Upper lobe of left lung (tissue), 6 donors: ENCODE data around the gene DPF1. TPM values are rescaled to one million over a fixed set of nuclear protein-coding genes. Genes with fewer than 3 reads are reported as not detected.

Experiments used
- ATAC-seq, 2 donors: fragments of 200-7000 bp; cut with Tn5 transposase; one replicate each; pipeline ENCODE4 v1.9.1; 2022; ENCODE audit warnings: mild to moderate bottlenecking in 2 of 2, moderate library complexity in 2 of 2; ENCODE audit not compliant: low FRiP score in 2 of 2
- DNase-seq, 2 donors: peaks; one replicate each; pipeline ENCODE4 v3.0.0-alpha.2; 2019 to 2020
- H3K27ac ChIP-seq, 4 donors: fragments of 200-600 bp; sonication (generic); one replicate each; pipeline ENCODE4 v1.5.1; 2016 to 2019
- H3K27me3 ChIP-seq, 4 donors: fragments of 200-600 bp; sonication (generic); one replicate each; pipeline ENCODE4 v1.5.1; 2017 to 2019
- H3K36me3 ChIP-seq, 4 donors: fragments of 200-600 bp; sonication (generic); one replicate each; pipeline ENCODE4 v1.5.1; 2016 to 2019
- H3K4me1 ChIP-seq, 4 donors: fragments of 200-600 bp; sonication (generic); one replicate each; pipeline ENCODE4 v1.5.1; 2018 to 2019
- H3K4me3 ChIP-seq, 4 donors: fragments of 200-600 bp; sonication (generic); one replicate each; pipeline ENCODE4 v1.5.1; 2017 to 2019; ENCODE audit warnings: mild to moderate bottlenecking in 2 of 4, moderate library complexity in 1 of 4
- H3K9me3 ChIP-seq, 4 donors: fragments of 200-600 bp; sonication (generic); one replicate each; pipeline ENCODE4 v1.5.1; 2018 to 2019
- EP300 ChIP-seq, 4 donors: sonication (generic); formaldehyde crosslinking; IDR thresholded peaks; one replicate each; pipeline ENCODE4 v1.5.1; 2017; ENCODE audit warnings: antibody characterized with exemption in 4 of 4, control low read depth in 2 of 4
- POLR2A ChIP-seq, 4 donors: fragments of 450-650 bp; IDR thresholded peaks; one replicate each; pipeline ENCODE4 v1.5.1; 2016 to 2017; ENCODE audit warnings: antibody characterized with exemption in 4 of 4, mild to moderate bottlenecking in 2 of 4
- POLR2AphosphoS5 ChIP-seq, 2 donors: sonication (generic); formaldehyde crosslinking; IDR thresholded peaks; one replicate each; pipeline ENCODE4 v1.5.1; 2017; ENCODE audit warnings: antibody characterized with exemption in 2 of 2
- WGBS, 2 donors: methylation state at CpG; one replicate each; pipeline ENCODE4 v1.1.5; 2017 to 2018; 5-methylcytosine and 5-hydroxymethylcytosine counted together
- total RNA-seq, 6 donors: library from RNA; depleted of rRNA in 4 of 6; stranded (reverse); fragments of >200 nt in 4 of 6; gene quantifications; one replicate each; pipeline versions ENCODE4 v1.1.0 to v1.2.1, GENCODE V29; 2016 to 2021
- TF ChIP-seq, protein P1 (sequence below), 6 experiments: fragments of 450-650 bp in 4 of 6; fragments of 200-600 bp in 2 of 6; sonication (generic) in 2 of 6; IDR thresholded peaks; one replicate each; pipeline ENCODE4 v1.5.1; 2016 to 2019; ENCODE audit warnings: antibody characterized with exemption in 6 of 6
- donor health status: DM: no; HTN: no; CAD: no; lungs with moderate emphysema.
- donor health status: DM: no; HTN: yes; CAD: no; lungs with severe emphysema.

The DPF1 gene
- total RNA-seq, 6 donors from 2014 or later, result 0.40 to 0.46 TPM; not detected in 4

DNA sequence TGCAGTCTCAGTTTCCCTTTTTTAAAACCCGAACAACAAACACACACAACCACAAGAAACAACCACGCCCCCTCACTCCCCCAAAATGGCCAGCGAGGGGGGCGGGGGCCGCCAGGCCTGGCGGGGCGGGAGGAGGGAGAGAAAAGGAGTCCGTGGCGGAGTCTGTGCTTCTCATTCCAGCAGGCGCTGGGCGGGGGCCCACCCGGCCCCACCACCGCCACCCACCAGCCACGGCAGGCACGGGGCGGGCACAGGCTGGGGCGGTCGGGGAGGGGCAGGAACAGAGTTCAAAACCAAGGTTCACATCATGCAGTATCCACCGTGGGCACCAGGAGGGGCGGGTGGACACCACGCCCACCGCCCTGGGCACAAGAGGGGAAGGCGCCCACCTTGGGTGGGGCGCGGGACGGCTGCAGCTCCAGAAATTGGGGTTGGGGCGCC is 12.9 kb downstream of the DPF1 start:
- no peaks in the 10 kb centered on the region for H3K9me3 ChIP-seq
- H3K27me3 ChIP-seq, result peaks cover 0 to 25% (median 10%) of the 10 kb centered on the region in 4 donors
- peak in 1 of 2 donors; percentile 84 for DNase-seq
- TF ChIP-seq POLR2AphosphoS5 (IDR thresholded peaks at IDR 0.05) (no peak), EP300 (IDR thresholded peaks at IDR 0.05) (no peak), POLR2A (IDR thresholded peaks at IDR 0.05) (no peak)
- TF ChIP-seq, protein P1, sequence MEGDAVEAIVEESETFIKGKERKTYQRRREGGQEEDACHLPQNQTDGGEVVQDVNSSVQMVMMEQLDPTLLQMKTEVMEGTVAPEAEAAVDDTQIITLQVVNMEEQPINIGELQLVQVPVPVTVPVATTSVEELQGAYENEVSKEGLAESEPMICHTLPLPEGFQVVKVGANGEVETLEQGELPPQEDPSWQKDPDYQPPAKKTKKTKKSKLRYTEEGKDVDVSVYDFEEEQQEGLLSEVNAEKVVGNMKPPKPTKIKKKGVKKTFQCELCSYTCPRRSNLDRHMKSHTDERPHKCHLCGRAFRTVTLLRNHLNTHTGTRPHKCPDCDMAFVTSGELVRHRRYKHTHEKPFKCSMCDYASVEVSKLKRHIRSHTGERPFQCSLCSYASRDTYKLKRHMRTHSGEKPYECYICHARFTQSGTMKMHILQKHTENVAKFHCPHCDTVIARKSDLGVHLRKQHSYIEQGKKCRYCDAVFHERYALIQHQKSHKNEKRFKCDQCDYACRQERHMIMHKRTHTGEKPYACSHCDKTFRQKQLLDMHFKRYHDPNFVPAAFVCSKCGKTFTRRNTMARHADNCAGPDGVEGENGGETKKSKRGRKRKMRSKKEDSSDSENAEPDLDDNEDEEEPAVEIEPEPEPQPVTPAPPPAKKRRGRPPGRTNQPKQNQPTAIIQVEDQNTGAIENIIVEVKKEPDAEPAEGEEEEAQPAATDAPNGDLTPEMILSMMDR (IDR thresholded peaks at IDR 0.05), result no peak
- peak in 1 of 2 donors; percentile 3 for ATAC-seq
- peaks cover 4 to 13% (median 8%) of the 10 kb centered on the region in 4 donors for H3K36me3 ChIP-seq
- H3K27ac ChIP-seq, result peak overlapping the region in 1 of 4 donors; percentile 21
- peaks cover 26 to 29% (median 27%) of the 10 kb centered on the region in 4 donors for H3K4me1 ChIP-seq
- WGBS, 2 donors, result 2 to 3% methylated on average over 13 to 22 of the region's 27 CpGs
- H3K4me3 ChIP-seq, result peak overlapping the region in 1 of 4 donors; percentile 27

DNA sequence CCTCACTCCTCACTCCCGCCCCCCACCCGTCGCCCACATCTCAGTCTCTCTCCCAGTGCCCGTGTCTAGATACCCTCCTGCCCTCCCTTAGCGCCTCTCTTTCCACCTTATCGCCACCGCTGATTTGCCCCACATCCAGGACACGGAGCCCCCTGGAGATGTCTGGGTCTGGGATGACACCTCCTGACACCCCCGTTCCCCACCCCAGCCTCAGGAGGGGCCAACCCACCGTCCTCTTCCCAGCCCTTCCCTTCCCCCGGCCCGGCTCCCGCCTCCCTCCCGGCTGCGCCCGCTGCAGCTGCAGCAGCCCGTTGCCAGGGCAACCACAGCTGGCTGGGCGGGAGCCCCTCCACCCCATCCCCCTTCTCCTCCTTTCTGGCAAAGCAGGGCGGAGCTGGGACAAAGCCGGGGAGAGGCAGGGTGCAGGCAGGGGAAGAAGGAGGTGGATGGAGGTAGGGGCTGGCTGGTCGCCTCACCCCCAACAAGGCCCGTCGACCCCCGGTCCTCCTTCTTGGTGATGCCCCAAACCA is 13.5 kb downstream of the DPF1 start:
- H3K4me3 ChIP-seq, result peak overlapping the region in 2 of 4 donors; percentile 18 to 27
- H3K27me3 ChIP-seq, result peaks cover 0 to 25% (median 10%) of the 10 kb centered on the region in 4 donors
- peak overlapping the region in 2 of 4 donors; percentile 55 to 76 for H3K27ac ChIP-seq
- H3K9me3 ChIP-seq, result no peaks in the 10 kb centered on the region
- TF ChIP-seq EP300 (IDR thresholded peaks at IDR 0.05), result no peak
- peaks cover 4 to 16% (median 12%) of the 10 kb centered on the region in 4 donors for H3K36me3 ChIP-seq
- peak in 1 of 2 donors; percentile 49 for ATAC-seq
- DNase-seq, result peak in 1 of 2 donors; percentile 84
- H3K4me1 ChIP-seq, result peaks cover 26 to 29% (median 27%) of the 10 kb centered on the region in 4 donors
- WGBS, 2 donors, result 4 to 6% methylated on average over 14 to 21 of the region's 24 CpGs

DNA sequence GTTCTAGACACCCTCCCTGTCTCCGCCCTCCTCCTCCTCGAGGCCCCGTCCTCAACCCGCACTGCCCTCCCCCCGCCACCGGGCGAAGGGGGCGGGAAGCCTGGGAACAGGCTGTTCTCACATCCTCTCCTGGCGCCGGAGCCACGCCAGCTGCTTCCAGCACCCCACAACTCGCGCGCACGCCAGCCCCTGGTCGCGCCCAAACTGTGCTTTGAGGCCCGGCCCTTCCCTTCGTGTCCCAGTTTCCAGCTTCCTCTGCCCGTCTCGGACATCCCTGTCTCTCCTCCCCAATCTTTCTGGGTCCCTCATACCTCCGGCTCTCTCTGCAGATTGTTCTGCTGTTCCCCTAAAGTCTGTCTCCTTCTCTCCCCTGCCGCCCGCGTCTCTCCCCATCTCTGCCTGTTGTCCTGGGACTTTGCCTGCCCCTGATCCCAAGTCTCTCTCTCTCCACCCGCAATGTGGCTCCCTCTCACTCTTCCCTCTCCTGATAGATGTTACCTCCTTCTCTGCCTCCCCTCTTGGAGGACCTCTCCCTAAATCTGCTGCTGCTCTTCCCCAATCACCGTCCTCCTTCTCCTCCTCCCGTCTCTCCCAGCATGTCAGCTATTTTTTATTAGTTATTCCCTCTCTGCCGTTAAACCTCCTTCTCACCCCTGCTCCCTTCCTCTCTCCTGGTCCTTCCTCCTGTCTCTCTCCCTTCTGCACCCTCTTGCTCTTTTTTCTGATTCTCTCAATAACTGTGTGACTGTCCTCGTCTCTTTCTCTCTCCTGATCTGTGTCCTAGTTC is 14.2 kb downstream of the DPF1 start:
- DNase-seq (peak; percentile 46 to 92), ATAC-seq (peak; percentile 64 to 76)
- Histone ChIP-seq H3K4me1 (peaks cover 26 to 29% (median 27%) of the 10 kb centered on the region in 4 donors), H3K27me3 (peaks cover 0 to 25% (median 10%) of the 10 kb centered on the region in 4 donors), H3K4me3 (peak overlapping the region in 3 of 4 donors; percentile 0 to 27 (median 18)), H3K27ac (peak overlapping the region in 3 of 4 donors; percentile 52 to 76 (median 55)), H3K36me3 (peaks cover 4 to 16% (median 13%) of the 10 kb centered on the region in 4 donors), H3K9me3 (no peaks in the 10 kb centered on the region)
- 2 to 7% methylated on average over 29 of the region's 30 CpGs for WGBS, 2 donors
- TF ChIP-seq EP300 (IDR thresholded peaks at IDR 0.05) (peak in 2 of 4 donors; percentile 25 to 87), POLR2A (IDR thresholded peaks at IDR 0.05) (peak in 1 of 4 donors; percentile 26), POLR2AphosphoS5 (IDR thresholded peaks at IDR 0.05) (peak; percentile 60 to 84)
- TF ChIP-seq, protein P1 (IDR thresholded peaks at IDR 0.05), result no peak

DNA sequence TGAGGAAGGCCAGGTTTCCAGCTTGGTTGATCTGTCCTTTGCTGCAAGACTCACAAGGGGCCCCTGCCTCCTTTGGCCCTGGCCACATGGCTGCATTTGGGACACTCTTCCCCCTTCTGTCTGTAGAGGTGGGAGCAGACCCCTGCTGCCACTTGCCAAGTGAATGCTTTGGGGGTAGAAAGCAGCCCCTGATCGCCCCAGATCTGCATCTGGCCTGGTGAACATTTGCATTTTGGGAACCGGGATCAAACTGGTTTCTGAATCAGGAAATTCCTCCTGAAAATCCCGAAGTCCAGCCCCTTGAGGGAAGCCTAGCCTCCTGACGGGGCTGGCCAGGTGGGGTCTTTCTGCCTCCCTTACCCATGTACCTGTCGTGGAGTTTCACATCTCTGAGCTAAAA is 14.9 kb downstream of the DPF1 start:
- Histone ChIP-seq H3K4me1 (peaks cover 26 to 29% (median 27%) of the 10 kb centered on the region in 4 donors), H3K36me3 (peaks cover 4 to 20% (median 17%) of the 10 kb centered on the region in 4 donors), H3K4me3 (peak overlapping the region in 3 of 4 donors; percentile 0 to 27 (median 18)), H3K27me3 (peaks cover 0 to 25% (median 10%) of the 10 kb centered on the region in 4 donors), H3K9me3 (no peaks in the 10 kb centered on the region), H3K27ac (peak overlapping the region in 3 of 4 donors; percentile 26 to 76 (median 55))
- no peak for TF ChIP-seq POLR2A (IDR thresholded peaks at IDR 0.05)
- TF ChIP-seq POLR2AphosphoS5 (IDR thresholded peaks at IDR 0.05), result no peak
- TF ChIP-seq, protein P1 (IDR thresholded peaks at IDR 0.05), result no peak
- TF ChIP-seq EP300 (IDR thresholded peaks at IDR 0.05), result no peak
- DNase-seq (no peak), ATAC-seq (no peak)
- WGBS, 2 donors, result 24 to 37% methylated on average over 5 of the region's 5 CpGs

DNA sequence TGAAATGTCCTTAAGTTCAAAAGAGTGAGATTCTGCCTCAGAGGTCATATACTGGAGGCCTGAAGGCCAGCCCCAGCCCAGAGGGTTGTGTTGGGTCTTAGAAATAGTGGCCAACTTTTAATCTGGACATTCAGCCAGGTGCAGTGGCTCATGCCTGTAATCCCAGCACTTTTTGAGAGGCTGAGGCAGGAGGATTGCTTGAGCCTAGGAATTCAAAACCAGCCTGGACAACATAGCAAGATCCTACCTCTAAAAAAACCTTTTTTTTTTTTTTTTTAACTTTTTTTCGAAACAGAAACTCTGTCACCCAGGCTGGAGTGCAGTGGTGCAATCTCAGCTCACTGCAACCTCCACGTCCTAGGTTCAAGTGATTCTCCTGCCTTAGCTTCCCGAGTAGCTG is 15.5 kb downstream of the DPF1 start:
- Histone ChIP-seq H3K4me3 (no peak overlapping the region), H3K9me3 (no peaks in the 10 kb centered on the region), H3K4me1 (peaks cover 26 to 29% (median 27%) of the 10 kb centered on the region in 4 donors), H3K27me3 (peaks cover 0 to 25% (median 10%) of the 10 kb centered on the region in 4 donors), H3K36me3 (peaks cover 4 to 26% (median 21%) of the 10 kb centered on the region in 4 donors), H3K27ac (no peak overlapping the region)
- 85 to 95% methylated on average over 3 of the region's 3 CpGs for WGBS, 2 donors
- TF ChIP-seq POLR2A (IDR thresholded peaks at IDR 0.05) (no peak), POLR2AphosphoS5 (IDR thresholded peaks at IDR 0.05) (no peak), EP300 (IDR thresholded peaks at IDR 0.05) (no peak)
- TF ChIP-seq, protein P1 (IDR thresholded peaks at IDR 0.05), result no peak
- DNase-seq (no peak), ATAC-seq (no peak)
